ENCODE data around the gene NTN4. TPM values are rescaled to one million over a fixed set of nuclear protein-coding genes. Genes with fewer than 3 reads are reported as not detected.
"Not testable (repeated sequence)": the region's sequence is repeated elsewhere in the genome, so short reads cannot be mapped to it uniquely, and the experiment has no call there.

NTN4 gene
- total RNA-seq, 3 donors from 2014 or later, result 0.13 to 0.16 (median 0.16) TPM

GRCh38 chr12:95775466-95775865 lies 15.1 kb downstream of the NTN4 start:
- not testable (repeated sequence) for ATAC-seq; H3K4me1 Mint-ChIP-seq (ENCODE audit: low read depth)

GRCh38 chr12:95774311-95775045 lies 16.1 kb downstream of the NTN4 start:
- DNase-seq, result no peak
- Mint-ChIP-seq H3K9me3 (no peaks in the 10 kb centered on the region), H3K36me3 (ENCODE audit: insufficient read depth) (peaks cover 2% of the 10 kb centered on the region), H3K4me3 (no peak overlapping the region), H3K27me3 (ENCODE audit: low read depth) (peaks cover 24% of the 10 kb centered on the region), H3K4me1 (ENCODE audit: low read depth) (no peaks in the 10 kb centered on the region)
- ATAC-seq, result no peak

More at GRCh38 chr12:95775466-95775865, 15.1 kb downstream of the NTN4 start:
- not testable (repeated sequence) for H3K4me3 Mint-ChIP-seq; DNase-seq; H3K9me3 Mint-ChIP-seq; H3K36me3 Mint-ChIP-seq (ENCODE audit: insufficient read depth)
- H3K27me3 Mint-ChIP-seq (ENCODE audit: low read depth), result peaks cover 23% of the 10 kb centered on the region

GRCh38 chr12:95773320-95773719 lies 17.2 kb downstream of the NTN4 start:
- ATAC-seq, result no peak
- peaks cover 35% of the 10 kb centered on the region for H3K27me3 Mint-ChIP-seq (ENCODE audit: low read depth)
- H3K4me1 Mint-ChIP-seq (ENCODE audit: low read depth), result no peaks in the 10 kb centered on the region
- H3K36me3 Mint-ChIP-seq (ENCODE audit: insufficient read depth), result peaks cover 4% of the 10 kb centered on the region
- H3K9me3 Mint-ChIP-seq, result no peaks in the 10 kb centered on the region
- DNase-seq, result no peak
- no peak overlapping the region for H3K4me3 Mint-ChIP-seq

- no peak for ATAC-seq
- H3K4me3 Mint-ChIP-seq, result no peak overlapping the region
These were observed 22.9 kb downstream of the NTN4 start for GRCh38 chr12:95767703-95768102.

GRCh38 chr12:95766356-95767019 lies 24.1 kb downstream of the NTN4 start:
- Mint-ChIP-seq H3K36me3 (ENCODE audit: insufficient read depth) (peaks cover 1% of the 10 kb centered on the region), H3K9me3 (no peaks in the 10 kb centered on the region), H3K4me1 (ENCODE audit: low read depth) (no peaks in the 10 kb centered on the region), H3K4me3 (no peak overlapping the region), H3K27me3 (ENCODE audit: low read depth) (peaks cover 28% of the 10 kb centered on the region)
- no peak for ATAC-seq
- DNase-seq, result no peak

More at GRCh38 chr12:95767703-95768102, 22.9 kb downstream of the NTN4 start:
- peaks cover 1% of the 10 kb centered on the region for H3K36me3 Mint-ChIP-seq (ENCODE audit: insufficient read depth)
- H3K9me3 Mint-ChIP-seq, result no peaks in the 10 kb centered on the region
- no peak for DNase-seq
- no peaks in the 10 kb centered on the region for H3K4me1 Mint-ChIP-seq (ENCODE audit: low read depth)
- peaks cover 33% of the 10 kb centered on the region for H3K27me3 Mint-ChIP-seq (ENCODE audit: low read depth)

- Mint-ChIP-seq H3K36me3 (ENCODE audit: insufficient read depth) (peaks cover 1% of the 10 kb centered on the region), H3K27me3 (ENCODE audit: low read depth) (peaks cover 36% of the 10 kb centered on the region), H3K4me1 (ENCODE audit: low read depth) (no peaks in the 10 kb centered on the region), H3K4me3 (no peak overlapping the region), H3K9me3 (no peaks in the 10 kb centered on the region)
- ATAC-seq (no peak), DNase-seq (no peak)
These were observed 25.7 kb downstream of the NTN4 start for GRCh38 chr12:95764848-95765247.

GRCh38 chr12:95763809-95764253 lies 26.7 kb downstream of the NTN4 start:
- no peak for ATAC-seq

GRCh38 chr12:95762123-95762785 lies 28.3 kb downstream of the NTN4 start:
- ATAC-seq (no peak), DNase-seq (no peak)
- H3K36me3 Mint-ChIP-seq (ENCODE audit: insufficient read depth), result no peaks in the 10 kb centered on the region
- H3K27me3 Mint-ChIP-seq (ENCODE audit: low read depth), result peaks cover 21% of the 10 kb centered on the region
- H3K9me3 Mint-ChIP-seq, result no peaks in the 10 kb centered on the region
- no peak overlapping the region for H3K4me3 Mint-ChIP-seq
- no peaks in the 10 kb centered on the region for H3K4me1 Mint-ChIP-seq (ENCODE audit: low read depth)

More at GRCh38 chr12:95763809-95764253, 26.7 kb downstream of the NTN4 start:
- Mint-ChIP-seq H3K9me3 (no peaks in the 10 kb centered on the region), H3K36me3 (ENCODE audit: insufficient read depth) (no peaks in the 10 kb centered on the region), H3K4me3 (no peak overlapping the region), H3K27me3 (ENCODE audit: low read depth) (peaks cover 30% of the 10 kb centered on the region), H3K4me1 (ENCODE audit: low read depth) (no peaks in the 10 kb centered on the region)
- DNase-seq, result no peak

- Mint-ChIP-seq H3K4me1 (ENCODE audit: low read depth) (no peaks in the 10 kb centered on the region), H3K27me3 (ENCODE audit: low read depth) (peaks cover 16% of the 10 kb centered on the region), H3K9me3 (no peaks in the 10 kb centered on the region), H3K36me3 (ENCODE audit: insufficient read depth) (no peaks in the 10 kb centered on the region), H3K4me3 (no peak overlapping the region)
- ATAC-seq (no peak), DNase-seq (no peak)
These were observed 30.2 kb downstream of the NTN4 start for GRCh38 chr12:95760371-95760770.

GRCh38 chr12:95759718-95760117 lies 30.8 kb downstream of the NTN4 start:
- DNase-seq (no peak), ATAC-seq (no peak)
- Mint-ChIP-seq H3K9me3 (no peaks in the 10 kb centered on the region), H3K4me3 (no peak overlapping the region), H3K27me3 (ENCODE audit: low read depth) (peaks cover 16% of the 10 kb centered on the region), H3K4me1 (ENCODE audit: low read depth) (no peaks in the 10 kb centered on the region), H3K36me3 (ENCODE audit: insufficient read depth) (no peaks in the 10 kb centered on the region)

GRCh38 chr12:95759039-95759438 lies 31.5 kb downstream of the NTN4 start:
- DNase-seq (no peak), ATAC-seq (no peak)
- H3K4me1 Mint-ChIP-seq (ENCODE audit: low read depth), result no peaks in the 10 kb centered on the region
- peaks cover 14% of the 10 kb centered on the region for H3K27me3 Mint-ChIP-seq (ENCODE audit: low read depth)
- no peak overlapping the region for H3K4me3 Mint-ChIP-seq
- no peaks in the 10 kb centered on the region for H3K36me3 Mint-ChIP-seq (ENCODE audit: insufficient read depth)
- no peaks in the 10 kb centered on the region for H3K9me3 Mint-ChIP-seq

- H3K27me3 Mint-ChIP-seq (ENCODE audit: low read depth), result peaks cover 9% of the 10 kb centered on the region
- no peaks in the 10 kb centered on the region for H3K9me3 Mint-ChIP-seq
- H3K4me3 Mint-ChIP-seq, result no peak overlapping the region
- no peak for ATAC-seq
- H3K4me1 Mint-ChIP-seq (ENCODE audit: low read depth), result no peaks in the 10 kb centered on the region
- no peaks in the 10 kb centered on the region for H3K36me3 Mint-ChIP-seq (ENCODE audit: insufficient read depth)
- no peak for DNase-seq
These were observed 34.2 kb downstream of the NTN4 start for GRCh38 chr12:95756362-95756761.

- ATAC-seq, result no peak
- no peaks in the 10 kb centered on the region for H3K4me1 Mint-ChIP-seq (ENCODE audit: low read depth)
- no peak for DNase-seq
- H3K9me3 Mint-ChIP-seq, result no peaks in the 10 kb centered on the region
- H3K27me3 Mint-ChIP-seq (ENCODE audit: low read depth), result peaks cover 2% of the 10 kb centered on the region
- no peaks in the 10 kb centered on the region for H3K36me3 Mint-ChIP-seq (ENCODE audit: insufficient read depth)
- no peak overlapping the region for H3K4me3 Mint-ChIP-seq
These were observed 35.2 kb downstream of the NTN4 start for GRCh38 chr12:95755261-95755865.

- H3K4me1 Mint-ChIP-seq (ENCODE audit: low read depth); H3K4me3 Mint-ChIP-seq; H3K36me3 Mint-ChIP-seq (ENCODE audit: insufficient read depth); H3K27me3 Mint-ChIP-seq (ENCODE audit: low read depth); ATAC-seq; DNase-seq: not testable (repeated sequence)
- peaks cover 21% of the 10 kb centered on the region for H3K9me3 Mint-ChIP-seq
These were observed 44.5 kb downstream of the NTN4 start for GRCh38 chr12:95746062-95746461.
